Neural progenitor cell (in vitro differentiated cells): Measurements from ENCODE around the gene CLEC2A. TPM values are rescaled to one million over a fixed set of nuclear protein-coding genes. Genes with fewer than 3 reads are reported as not detected.

ENCODE experiments used
- DNase-seq: peaks from one replicate; pipeline ENCODE4 v3.0.0-alpha.2; 2016; ENCODE audit warnings: low spot score
- H2AFZ ChIP-seq: fragments of 200-600 bp; sonication (generic); replicated peaks from 2 replicates; pipeline ENCODE4 v1.6.1; 2016; ENCODE audit warnings: antibody characterized with exemption
- H3F3A ChIP-seq: fragments of 200-600 bp; sonication (generic); 2 replicates; pipeline ENCODE4 v1.6.1; 2016; ENCODE audit warnings: antibody characterized with exemption, low read depth
- H3K27ac ChIP-seq: fragments of 200-600 bp; sonication (generic); 2 replicates; pipeline ENCODE4 v1.5.1; 2016; ENCODE audit warnings: mild to moderate bottlenecking
- H3K27me3 ChIP-seq: fragments of 200-600 bp; sonication (generic); 2 replicates; pipeline ENCODE4 v1.6.1; 2016; ENCODE audit warnings: mild to moderate bottlenecking, moderate library complexity
- H3K36me3 ChIP-seq: fragments of 200-600 bp; sonication (generic); 2 replicates; pipeline ENCODE4 v1.5.1; 2016
- H3K4me1 ChIP-seq: fragments of 200-600 bp; sonication (generic); 2 replicates; pipeline ENCODE4 v1.6.1; 2016; ENCODE audit warnings: mixed run types
- H3K4me2 ChIP-seq: fragments of 200-600 bp; sonication (generic); 2 replicates; pipeline ENCODE4 v1.6.1; 2016
- H3K4me3 ChIP-seq: fragments of 200-600 bp; sonication (generic); 2 replicates; pipeline ENCODE4 v1.5.1; 2016
- H3K79me2 ChIP-seq: fragments of 200-600 bp; sonication (generic); 2 replicates; pipeline ENCODE4 v1.6.1; 2016; ENCODE audit warnings: low read depth
- H3K9ac ChIP-seq: fragments of 200-600 bp; sonication (generic); 2 replicates; pipeline ENCODE4 v1.6.1; 2016
- H3K9me3 ChIP-seq: fragments of 200-600 bp; sonication (generic); 2 replicates; pipeline ENCODE4 v1.5.1; 2016; ENCODE audit warnings: low read depth
- H4K20me1 ChIP-seq: fragments of 200-600 bp; sonication (generic); 2 replicates; pipeline ENCODE4 v1.6.1; 2016; ENCODE audit warnings: low read depth
- H3K27ac Mint-ChIP-seq: 3 replicates; pipeline ENCODE4 v1.8.0; 2021; ENCODE audit warnings: mixed read lengths
- H3K27me3 Mint-ChIP-seq: 2 replicates; pipeline ENCODE4 v1.8.0; 2022; ENCODE audit warnings: low read depth, mild to moderate bottlenecking, inconsistent platforms, moderate library complexity, mixed read lengths; ENCODE audit not compliant: insufficient read depth
- H3K36me3 Mint-ChIP-seq: 3 replicates; pipeline ENCODE4 v1.8.0; 2021; ENCODE audit warnings: mixed read lengths
- H3K4me1 Mint-ChIP-seq: 3 replicates; pipeline ENCODE4 v1.8.0; 2021; ENCODE audit warnings: mixed read lengths
- H3K4me3 Mint-ChIP-seq: 3 replicates; pipeline ENCODE4 v1.8.0; 2021; ENCODE audit warnings: mild to moderate bottlenecking, moderate library complexity, mixed read lengths
- H3K9me3 Mint-ChIP-seq: 3 replicates; pipeline ENCODE4 v1.8.0; 2020; ENCODE audit warnings: mixed read lengths
- CTCF ChIP-seq: fragments of 200-600 bp; sonication (generic); IDR thresholded peaks from 2 replicates; pipeline ENCODE4 v1.5.1; 2017; ENCODE audit warnings: antibody characterized with exemption, mild to moderate bottlenecking
- EZH2 ChIP-seq: fragments of 200-600 bp; sonication (generic); IDR thresholded peaks from 2 replicates; pipeline ENCODE4 v1.6.1; 2017; ENCODE audit warnings: antibody characterized with exemption, mild to moderate bottlenecking, moderate library complexity
- EZH2phosphoT487 ChIP-seq: fragments of 200-600 bp; sonication (generic); IDR thresholded peaks from 2 replicates; pipeline ENCODE4 v1.6.1; 2017; ENCODE audit warnings: antibody characterized with exemption
- total RNA-seq: library from RNA; depleted of rRNA; stranded (reverse); fragments of >200 nt; gene quantifications from 2 replicates; pipeline ENCODE4 v1.2.3, GENCODE V29; 2015; ENCODE audit warnings: low replicate concordance

Gene CLEC2A
- total RNA-seq, 1 donor from 2014 or later = not detected

DNA sequence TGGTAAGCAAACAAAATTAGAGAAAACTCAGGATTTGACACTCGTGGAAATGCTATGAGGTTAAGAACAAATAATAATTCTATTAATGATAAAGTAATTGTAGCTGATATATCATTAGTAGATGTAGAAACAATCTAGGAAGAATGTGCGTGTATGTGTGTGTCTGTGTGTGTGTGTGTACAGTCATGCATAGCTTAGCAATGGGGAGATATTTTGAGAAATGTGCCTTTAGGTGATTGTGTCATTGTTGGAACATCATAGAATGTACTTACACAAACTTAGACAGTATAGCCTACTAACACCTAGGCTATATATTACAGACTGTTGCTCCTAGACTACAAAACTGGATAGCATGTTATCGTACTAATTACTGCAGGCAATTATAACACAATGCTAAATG lies 5.3 kb downstream of the CLEC2A start:
- no peaks in the 10 kb centered on the region for H3F3A ChIP-seq
- TF ChIP-seq EZH2phosphoT487 = no peak
- TF ChIP-seq EZH2 = no peak
- no peak for TF ChIP-seq CTCF
- H3K9me3 ChIP-seq = no peaks in the 10 kb centered on the region
- no peaks in the 10 kb centered on the region for H3K27me3 ChIP-seq
- H3K36me3 ChIP-seq = no peaks in the 10 kb centered on the region
- Mint-ChIP-seq H3K36me3 (no peaks in the 10 kb centered on the region), H3K4me3 (no peak overlapping the region), H3K27ac (no peak overlapping the region), H3K9me3 (no peaks in the 10 kb centered on the region), H3K4me1 (no peaks in the 10 kb centered on the region), H3K27me3 (no peaks in the 10 kb centered on the region)
- H3K4me2 ChIP-seq = no peak overlapping the region
- H3K79me2 ChIP-seq = no peaks in the 10 kb centered on the region
- H3K4me3 ChIP-seq = no peak overlapping the region
- DNase-seq = no peak
- H2AFZ ChIP-seq = no peak overlapping the region
- H3K4me1 ChIP-seq = no peaks in the 10 kb centered on the region
- no peak overlapping the region for H3K9ac ChIP-seq
- no peaks in the 10 kb centered on the region for H4K20me1 ChIP-seq
- H3K27ac ChIP-seq = no peak overlapping the region

DNA sequence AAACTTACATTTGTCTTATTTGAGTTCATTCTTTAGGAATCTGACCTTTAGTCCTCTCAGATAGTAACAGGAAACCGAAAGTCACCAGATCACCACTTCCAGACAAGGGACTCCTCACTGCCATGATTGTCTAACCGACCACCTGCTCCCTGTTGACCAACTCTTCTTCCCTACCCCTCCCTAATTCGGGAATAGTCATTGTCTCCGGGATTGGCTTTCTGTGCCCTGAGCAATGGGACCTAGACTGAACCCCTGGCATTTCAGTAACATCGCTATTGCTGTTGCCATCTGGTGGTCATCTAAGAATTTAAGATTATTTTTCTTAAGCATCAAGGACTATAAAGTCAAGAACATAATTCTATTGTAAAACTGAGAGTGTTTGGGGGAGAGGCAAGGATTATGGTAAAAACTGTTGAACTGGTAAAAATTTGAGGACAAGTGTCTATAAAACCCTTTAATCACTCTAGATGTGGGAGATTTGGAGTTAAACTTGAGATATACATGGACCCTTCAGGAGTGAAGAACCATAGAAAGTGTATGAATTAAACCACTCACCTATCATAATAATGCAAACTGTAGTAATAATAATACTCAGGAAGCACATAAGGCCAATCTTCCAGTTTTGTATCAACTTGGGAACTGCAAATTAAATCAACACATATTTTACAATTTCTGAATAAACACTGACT lies 6.3 kb downstream of the CLEC2A start:
- Mint-ChIP-seq H3K27me3 (no peaks in the 10 kb centered on the region), H3K9me3 (no peaks in the 10 kb centered on the region), H3K27ac (no peak overlapping the region), H3K4me1 (no peaks in the 10 kb centered on the region), H3K4me3 (no peak overlapping the region), H3K36me3 (no peaks in the 10 kb centered on the region)
- Histone ChIP-seq H3K4me3 (no peak overlapping the region), H3K9ac (no peak overlapping the region), H3K27ac (no peak overlapping the region), H3K27me3 (no peaks in the 10 kb centered on the region), H3F3A (no peaks in the 10 kb centered on the region), H2AFZ (no peak overlapping the region), H3K36me3 (no peaks in the 10 kb centered on the region), H3K4me1 (no peaks in the 10 kb centered on the region), H4K20me1 (no peaks in the 10 kb centered on the region), H3K9me3 (no peaks in the 10 kb centered on the region), H3K79me2 (no peaks in the 10 kb centered on the region), H3K4me2 (no peak overlapping the region)
- DNase-seq = peak; percentile 75
- TF ChIP-seq CTCF (peak; percentile 68), EZH2phosphoT487 (no peak), EZH2 (no peak)

- Histone ChIP-seq H2AFZ (no peak overlapping the region), H3K9ac (no peak overlapping the region), H3K27ac (no peak overlapping the region), H3K4me1 (no peaks in the 10 kb centered on the region), H3F3A (no peaks in the 10 kb centered on the region), H3K4me3 (no peak overlapping the region), H3K79me2 (no peaks in the 10 kb centered on the region), H3K9me3 (peaks cover 7% of the 10 kb centered on the region), H3K27me3 (no peaks in the 10 kb centered on the region), H4K20me1 (no peaks in the 10 kb centered on the region), H3K4me2 (no peak overlapping the region), H3K36me3 (no peaks in the 10 kb centered on the region)
- no peaks in the 10 kb centered on the region for H3K4me1 Mint-ChIP-seq
- H3K27me3 Mint-ChIP-seq = peaks cover 2% of the 10 kb centered on the region
- no peak overlapping the region for H3K27ac Mint-ChIP-seq
- no peaks in the 10 kb centered on the region for H3K36me3 Mint-ChIP-seq
- TF ChIP-seq CTCF (no peak), EZH2 (no peak), EZH2phosphoT487 (no peak)
- no peak overlapping the region for H3K4me3 Mint-ChIP-seq
- no peak for DNase-seq
- peaks cover 3% of the 10 kb centered on the region for H3K9me3 Mint-ChIP-seq
Measured at GRCh38 chr12:9922429-9922828, 9.7 kb downstream of the CLEC2A start.
